ENCODE data around the gene LRRC37B.
"Not testable (repeated sequence)": the region's sequence is repeated elsewhere in the genome, so short reads cannot be mapped to it uniquely, and the experiment has no call there.

DNA sequence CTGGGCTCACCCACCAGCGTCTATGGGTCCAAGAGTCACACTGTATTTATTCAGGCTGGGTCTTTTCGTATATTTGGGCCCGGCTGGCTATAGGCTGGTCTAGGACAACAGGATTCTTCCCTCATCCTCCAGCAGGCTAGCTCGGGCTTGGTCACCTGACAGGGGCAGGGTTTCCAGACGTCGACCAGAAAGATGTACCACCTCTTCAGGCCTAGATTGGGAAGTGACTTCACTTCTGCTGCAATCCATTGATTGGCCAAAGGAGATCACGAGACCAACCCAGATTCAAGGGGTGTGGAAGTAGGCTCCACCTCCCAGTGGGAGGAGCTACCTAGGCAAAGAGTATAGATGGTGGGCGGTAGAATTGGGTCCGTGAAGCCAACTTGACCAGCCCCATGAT, 53.5 kb downstream of the LRRC37B start:
- TF ChIP-seq, protein P1, sequence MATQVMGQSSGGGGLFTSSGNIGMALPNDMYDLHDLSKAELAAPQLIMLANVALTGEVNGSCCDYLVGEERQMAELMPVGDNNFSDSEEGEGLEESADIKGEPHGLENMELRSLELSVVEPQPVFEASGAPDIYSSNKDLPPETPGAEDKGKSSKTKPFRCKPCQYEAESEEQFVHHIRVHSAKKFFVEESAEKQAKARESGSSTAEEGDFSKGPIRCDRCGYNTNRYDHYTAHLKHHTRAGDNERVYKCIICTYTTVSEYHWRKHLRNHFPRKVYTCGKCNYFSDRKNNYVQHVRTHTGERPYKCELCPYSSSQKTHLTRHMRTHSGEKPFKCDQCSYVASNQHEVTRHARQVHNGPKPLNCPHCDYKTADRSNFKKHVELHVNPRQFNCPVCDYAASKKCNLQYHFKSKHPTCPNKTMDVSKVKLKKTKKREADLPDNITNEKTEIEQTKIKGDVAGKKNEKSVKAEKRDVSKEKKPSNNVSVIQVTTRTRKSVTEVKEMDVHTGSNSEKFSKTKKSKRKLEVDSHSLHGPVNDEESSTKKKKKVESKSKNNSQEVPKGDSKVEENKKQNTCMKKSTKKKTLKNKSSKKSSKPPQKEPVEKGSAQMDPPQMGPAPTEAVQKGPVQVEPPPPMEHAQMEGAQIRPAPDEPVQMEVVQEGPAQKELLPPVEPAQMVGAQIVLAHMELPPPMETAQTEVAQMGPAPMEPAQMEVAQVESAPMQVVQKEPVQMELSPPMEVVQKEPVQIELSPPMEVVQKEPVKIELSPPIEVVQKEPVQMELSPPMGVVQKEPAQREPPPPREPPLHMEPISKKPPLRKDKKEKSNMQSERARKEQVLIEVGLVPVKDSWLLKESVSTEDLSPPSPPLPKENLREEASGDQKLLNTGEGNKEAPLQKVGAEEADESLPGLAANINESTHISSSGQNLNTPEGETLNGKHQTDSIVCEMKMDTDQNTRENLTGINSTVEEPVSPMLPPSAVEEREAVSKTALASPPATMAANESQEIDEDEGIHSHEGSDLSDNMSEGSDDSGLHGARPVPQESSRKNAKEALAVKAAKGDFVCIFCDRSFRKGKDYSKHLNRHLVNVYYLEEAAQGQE (IDR thresholded peaks at IDR 0.05; ENCODE audit: borderline replicate concordance in 1 of 2, low read depth in 1 of 2, low read length in 2 of 2), result not testable (repeated sequence)
- not testable (repeated sequence) for TF ChIP-seq RAD21 (CRISPR knock-in tag; IDR thresholded peaks at IDR 0.05); ZSCAN20 (CRISPR knock-in tag; IDR thresholded peaks at IDR 0.05; ENCODE audit: borderline replicate concordance); SUZ12 (IDR thresholded peaks at IDR 0.05; ENCODE audit: low read depth, low read length); EP300 (IDR thresholded peaks at IDR 0.05; ENCODE audit: low read depth in 2 of 2, low read length in 2 of 2); EP300 (CRISPR knock-in tag; IDR thresholded peaks at IDR 0.05; ENCODE audit: borderline replicate concordance); ZFAT (CRISPR knock-in tag; conservative IDR thresholded peaks at IDR 0.05); RXRA (CRISPR knock-in tag; IDR thresholded peaks at IDR 0.05)

Measured in HepG2 (cell line).